LNCAP (cell line): ENCODE results near the gene HS2ST1.

Source experiments
- TF ChIP-seq, protein P1 (sequence below): fragments of 450-650 bp; IDR thresholded peaks from 2 replicates; pipeline ENCODE4 v1.5.1; 2017; ENCODE audit warnings: mild to moderate bottlenecking

The HS2ST1 gene

DNA sequence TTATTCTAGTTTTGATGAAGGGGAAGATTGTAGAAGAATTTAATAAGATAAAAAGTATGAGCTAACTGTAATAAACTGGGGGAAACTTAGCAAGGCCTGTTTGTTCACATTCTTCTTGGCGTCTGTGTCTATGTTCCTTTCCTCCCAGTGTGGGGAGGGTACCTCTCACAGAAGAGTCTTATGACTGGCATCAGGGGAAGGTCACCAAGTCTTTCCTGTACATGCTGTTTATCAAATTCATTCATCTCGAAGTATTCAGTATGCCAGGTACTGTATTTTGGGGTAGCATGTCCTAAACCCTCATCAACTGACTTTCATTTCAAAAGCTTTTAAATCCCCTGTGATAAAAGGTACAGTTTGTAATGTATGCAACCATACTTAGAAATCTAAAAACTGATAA lies 78.4 kb downstream of the HS2ST1 start:
- TF ChIP-seq, protein P1, sequence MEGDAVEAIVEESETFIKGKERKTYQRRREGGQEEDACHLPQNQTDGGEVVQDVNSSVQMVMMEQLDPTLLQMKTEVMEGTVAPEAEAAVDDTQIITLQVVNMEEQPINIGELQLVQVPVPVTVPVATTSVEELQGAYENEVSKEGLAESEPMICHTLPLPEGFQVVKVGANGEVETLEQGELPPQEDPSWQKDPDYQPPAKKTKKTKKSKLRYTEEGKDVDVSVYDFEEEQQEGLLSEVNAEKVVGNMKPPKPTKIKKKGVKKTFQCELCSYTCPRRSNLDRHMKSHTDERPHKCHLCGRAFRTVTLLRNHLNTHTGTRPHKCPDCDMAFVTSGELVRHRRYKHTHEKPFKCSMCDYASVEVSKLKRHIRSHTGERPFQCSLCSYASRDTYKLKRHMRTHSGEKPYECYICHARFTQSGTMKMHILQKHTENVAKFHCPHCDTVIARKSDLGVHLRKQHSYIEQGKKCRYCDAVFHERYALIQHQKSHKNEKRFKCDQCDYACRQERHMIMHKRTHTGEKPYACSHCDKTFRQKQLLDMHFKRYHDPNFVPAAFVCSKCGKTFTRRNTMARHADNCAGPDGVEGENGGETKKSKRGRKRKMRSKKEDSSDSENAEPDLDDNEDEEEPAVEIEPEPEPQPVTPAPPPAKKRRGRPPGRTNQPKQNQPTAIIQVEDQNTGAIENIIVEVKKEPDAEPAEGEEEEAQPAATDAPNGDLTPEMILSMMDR, result no peak

DNA sequence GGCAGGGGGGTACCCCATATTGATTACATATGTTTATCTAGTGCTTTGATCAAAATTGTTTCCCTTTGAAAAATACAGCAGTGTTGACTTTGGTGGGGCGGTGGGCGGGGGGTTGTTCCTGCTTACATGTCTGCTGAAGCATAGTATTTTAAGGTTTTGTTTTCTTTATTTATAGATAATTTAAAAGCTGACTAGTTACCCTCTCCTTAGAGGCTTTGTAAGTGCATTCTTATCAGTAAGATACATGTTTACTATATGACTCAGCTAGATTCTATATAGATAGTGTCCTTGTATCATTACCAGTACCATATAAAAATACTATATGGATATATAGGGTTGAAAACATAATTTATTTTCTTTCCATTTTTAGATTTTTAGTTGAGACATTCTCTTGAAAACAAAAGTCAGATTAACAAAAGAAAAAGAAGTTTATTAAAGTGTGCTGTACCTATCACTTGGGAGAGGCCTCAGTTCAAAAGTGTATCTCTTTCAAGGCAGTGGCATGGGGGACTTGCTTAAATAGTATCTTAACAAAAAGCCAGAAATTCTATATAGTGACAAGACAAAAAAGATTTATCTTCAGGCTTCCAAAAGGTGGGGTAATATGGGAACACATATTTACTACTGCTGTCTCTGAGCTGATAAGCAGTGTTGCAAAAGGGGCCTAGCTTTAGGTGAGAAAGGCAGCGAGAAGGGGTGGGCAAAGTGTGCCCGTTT lies 79.0 kb downstream of the HS2ST1 start:
- TF ChIP-seq, protein P1, result no peak

GRCh38 chr1:86994061-86994460 lies 79.6 kb downstream of the HS2ST1 start:
- TF ChIP-seq, protein P1, result no peak

DNA sequence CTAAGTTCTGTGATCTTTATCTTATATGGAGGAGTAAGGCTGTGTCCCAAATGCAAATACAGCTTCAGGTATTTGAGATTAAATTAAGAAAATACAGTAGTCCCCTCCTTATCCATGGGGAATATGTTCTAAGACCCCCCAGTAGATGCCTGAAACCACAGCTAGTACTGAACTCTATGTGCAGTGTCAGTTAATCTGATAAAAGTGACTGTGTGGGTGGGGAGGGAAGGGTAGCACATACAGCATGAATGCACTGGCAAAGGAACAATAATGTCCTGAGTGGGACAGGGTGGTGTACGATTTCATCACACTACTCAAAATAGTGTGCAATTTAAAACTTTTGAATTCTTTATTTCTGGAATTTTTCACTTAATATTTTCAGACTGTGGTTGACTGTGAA lies 83.1 kb downstream of the HS2ST1 start:
- TF ChIP-seq, protein P1, result no peak

DNA sequence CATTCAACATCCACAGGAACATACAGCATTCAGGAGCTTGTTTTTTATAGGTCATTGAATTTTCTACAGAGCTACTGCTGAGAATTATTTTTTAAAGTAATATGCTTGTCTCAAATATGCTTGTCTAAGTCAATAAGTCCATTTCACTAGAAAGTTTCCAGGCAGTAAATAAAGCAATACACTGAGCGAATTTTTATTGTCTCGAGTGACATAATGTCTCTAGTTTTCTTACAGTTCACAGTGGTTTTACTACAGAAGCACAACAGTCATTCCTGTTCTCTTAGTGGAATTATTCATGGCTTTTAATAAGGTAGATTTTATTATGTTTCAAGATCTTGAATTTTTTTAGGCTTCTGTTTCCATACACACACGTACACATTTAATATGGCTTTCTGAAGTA lies 83.8 kb downstream of the HS2ST1 start:
- TF ChIP-seq, protein P1, result no peak

DNA sequence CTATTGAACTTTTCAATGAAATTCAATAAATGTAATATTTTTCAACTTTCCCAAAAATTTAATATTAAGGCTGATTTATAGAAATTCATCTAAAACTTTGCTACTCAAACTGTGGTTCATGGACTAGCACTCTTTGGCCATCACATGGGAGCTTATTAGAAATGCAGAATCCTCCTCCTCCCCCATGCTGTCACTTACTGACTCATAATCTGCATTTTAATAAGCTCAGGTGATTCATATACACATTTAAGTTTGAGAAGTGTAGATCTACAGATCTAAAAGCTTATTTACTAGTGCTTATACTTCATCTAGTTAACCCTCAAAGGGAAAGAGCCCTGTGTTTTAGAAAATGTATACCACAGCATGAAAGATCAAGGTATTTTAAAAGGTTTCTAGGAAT lies 84.3 kb downstream of the HS2ST1 start:
- TF ChIP-seq, protein P1, result no peak

DNA sequence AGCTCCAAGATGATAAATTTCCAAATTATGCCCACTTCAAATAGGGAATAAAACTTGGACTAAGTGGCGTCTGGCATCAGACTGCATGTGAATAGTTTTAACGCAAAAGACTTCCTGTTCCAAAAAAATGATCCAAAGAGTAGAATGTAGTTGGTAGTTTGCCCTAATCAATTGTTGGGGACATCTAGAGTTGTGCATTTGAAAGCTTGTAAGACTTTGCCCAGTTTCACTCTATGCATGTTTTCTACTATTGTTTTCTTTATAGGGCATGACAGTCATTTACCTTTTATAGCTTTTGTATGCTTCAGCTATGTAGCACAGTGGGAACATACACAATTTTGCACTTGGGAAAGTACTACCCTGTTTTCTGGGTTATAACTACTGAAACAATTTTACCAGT lies 86.0 kb downstream of the HS2ST1 start:
- TF ChIP-seq, protein P1, result no peak

GRCh38 chr1:87004857-87005256 lies 90.4 kb downstream of the HS2ST1 start:
- TF ChIP-seq, protein P1, result no peak
